Lung (tissue), 12 donors: ENCODE results near the gene GLB1L. TPM values are rescaled to one million over a fixed set of nuclear protein-coding genes. Genes with fewer than 3 reads are reported as not detected.

ENCODE experiments used
- ATAC-seq: fragments of 200-7000 bp; cut with Tn5 transposase; one replicate; pipeline ENCODE4 v1.9.1; 2020; ENCODE audit warnings: moderate number of reproducible peaks; ENCODE audit not compliant: insufficient read depth, low FRiP score
- DNase-seq, 3 donors: peaks; one replicate each; pipeline ENCODE4 v3.0.0-alpha.2; 2013 to 2017
- H3K27ac ChIP-seq, 2 donors: one replicate each; pipeline ENCODE4 v1.5.1; 2013; ENCODE audit warnings: mild to moderate bottlenecking in 2 of 2, moderate library complexity in 2 of 2, control low read depth in 1 of 2, inconsistent platforms in 1 of 2, low read depth in 1 of 2, low read length in 1 of 2
- H3K27me3 ChIP-seq, 3 donors: one replicate each; pipeline ENCODE4 v1.5.1; 2013; ENCODE audit warnings: low read length in 2 of 3; ENCODE audit not compliant: control insufficient read depth in 3 of 3, insufficient read depth in 3 of 3
- H3K36me3 ChIP-seq, 4 donors: one replicate each; pipeline ENCODE4 v1.5.1; 2013; ENCODE audit warnings: low read length in 4 of 4, mild to moderate bottlenecking in 1 of 4, moderate library complexity in 1 of 4; ENCODE audit not compliant: control insufficient read depth in 4 of 4, insufficient read depth in 4 of 4
- H3K4me1 ChIP-seq, 5 donors: one replicate each; pipeline ENCODE4 v1.5.1; 2013; ENCODE audit warnings: low read length in 5 of 5, mild to moderate bottlenecking in 2 of 5, moderate library complexity in 1 of 5; ENCODE audit not compliant: control insufficient read depth in 5 of 5, insufficient read depth in 5 of 5
- H3K4me3 ChIP-seq: one replicate; pipeline ENCODE4 v1.5.1; 2013; ENCODE audit warnings: mild to moderate bottlenecking, control low read depth, moderate library complexity
- H3K9ac ChIP-seq, 2 donors: one replicate each; pipeline ENCODE4 v1.5.1; 2013; ENCODE audit warnings: low read length in 2 of 2, control low read depth in 1 of 2; ENCODE audit not compliant: insufficient read depth in 1 of 2
- H3K9me3 ChIP-seq, 4 donors: one replicate each; pipeline ENCODE4 v1.5.1; 2013; ENCODE audit warnings: low read length in 3 of 4, mild to moderate bottlenecking in 1 of 4, moderate library complexity in 1 of 4; ENCODE audit not compliant: control insufficient read depth in 4 of 4, insufficient read depth in 3 of 4
- CTCF ChIP-seq: IDR thresholded peaks from 2 replicates; pipeline ENCODE4 v1.5.1; 2012; ENCODE audit warnings: mild to moderate bottlenecking; ENCODE audit errors: control extremely low read depth, extremely low read depth
- WGBS, 2 donors: extraction: QIAGEN DNeasy Blood & Tissue Kit; methylation state at CpG; one replicate each; pipeline ENCODE4 v1.1.7; 2013; 5-methylcytosine and 5-hydroxymethylcytosine counted together
- polyA plus RNA-seq, 2 donors: library from polyadenylated mRNA; stranded (reverse); fragments of 200-250 nt; gene quantifications; one replicate each; pipeline ENCODE4 v1.2.1, GENCODE V29; 2013
- total RNA-seq, 2 donors: library from RNA; depleted of rRNA in 1 of 2; stranded (reverse); fragments of >200 nt in 1 of 2; gene quantifications; one replicate each; pipeline ENCODE4 v1.2.1, GENCODE V29; 2014 to 2021
- donor health status: control.
- donor health status: control.
- donor health status: Bipolar disorder and iron deficiency.
- donor health status: healthy.
- donor health status: DM: yes; HTN: yes; CAD: no.

GLB1L gene
- total and polyA plus RNA-seq, 4 donors, result 7.5 to 18.7 (median 13.6) TPM

DNA sequence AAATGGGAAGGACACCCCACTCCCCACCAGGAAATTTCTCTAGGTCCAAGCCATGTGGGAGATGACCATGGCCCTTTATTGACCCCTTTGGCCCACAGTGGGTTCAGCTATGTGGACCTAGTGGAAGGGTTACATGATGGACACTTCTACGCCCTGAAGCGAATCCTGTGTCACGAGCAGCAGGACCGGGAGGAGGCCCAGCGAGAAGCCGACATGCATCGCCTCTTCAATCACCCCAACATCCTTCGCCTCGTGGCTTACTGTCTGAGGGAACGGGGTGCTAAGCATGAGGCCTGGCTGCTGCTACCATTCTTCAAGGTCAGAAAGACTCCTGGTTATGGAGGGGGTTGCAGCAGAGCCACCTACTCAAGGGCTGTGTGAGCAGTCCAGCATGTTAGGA is 1.3 kb upstream of the GLB1L start:
- no peak for ATAC-seq
- WGBS, 2 donors, result 95% methylated on average over 10 of the region's 10 CpGs
- Histone ChIP-seq H3K9ac (no peak overlapping the region), H3K4me3 (no peak overlapping the region), H3K4me1 (peaks cover 0 to 42% (median 33%) of the 10 kb centered on the region in 5 donors), H3K27me3 (no peaks in the 10 kb centered on the region), H3K27ac (no peak overlapping the region), H3K9me3 (no peaks in the 10 kb centered on the region), H3K36me3 (peaks cover 0 to 15% (median 11%) of the 10 kb centered on the region in 4 donors)
- TF ChIP-seq CTCF, result no peak
- no peak for DNase-seq

DNA sequence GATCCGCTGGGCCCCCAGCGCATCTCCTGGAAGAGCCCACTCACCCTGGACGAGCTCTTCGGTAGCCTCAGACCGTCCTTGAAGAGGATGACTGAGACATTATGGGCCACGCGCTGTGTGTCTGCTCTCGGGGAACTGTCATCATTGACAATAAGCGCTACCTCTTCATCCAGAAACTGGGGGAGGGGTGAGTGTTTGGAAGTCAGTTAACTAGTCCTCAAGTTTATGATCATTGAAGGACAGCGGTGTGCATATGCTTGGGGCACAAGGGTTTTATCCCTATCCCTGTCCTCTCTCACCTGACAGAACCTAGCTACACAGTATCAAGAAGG is 621 bp upstream of the GLB1L start:
- H3K9ac ChIP-seq, result peak overlapping the region; percentile 89 to 98
- H3K27me3 ChIP-seq, result no peaks in the 10 kb centered on the region
- peaks cover 0 to 15% (median 10%) of the 10 kb centered on the region in 4 donors for H3K36me3 ChIP-seq
- DNase-seq (no peak), ATAC-seq (no peak)
- peak overlapping the region; percentile 97 for H3K4me3 ChIP-seq
- H3K27ac ChIP-seq, result peak overlapping the region; percentile 92 to 99
- no peaks in the 10 kb centered on the region for H3K9me3 ChIP-seq
- TF ChIP-seq CTCF, result no peak
- H3K4me1 ChIP-seq, result peaks cover 0 to 42% (median 33%) of the 10 kb centered on the region in 5 donors
- WGBS, 2 donors, result 14 to 18% methylated on average over 10 of the region's 10 CpGs

DNA sequence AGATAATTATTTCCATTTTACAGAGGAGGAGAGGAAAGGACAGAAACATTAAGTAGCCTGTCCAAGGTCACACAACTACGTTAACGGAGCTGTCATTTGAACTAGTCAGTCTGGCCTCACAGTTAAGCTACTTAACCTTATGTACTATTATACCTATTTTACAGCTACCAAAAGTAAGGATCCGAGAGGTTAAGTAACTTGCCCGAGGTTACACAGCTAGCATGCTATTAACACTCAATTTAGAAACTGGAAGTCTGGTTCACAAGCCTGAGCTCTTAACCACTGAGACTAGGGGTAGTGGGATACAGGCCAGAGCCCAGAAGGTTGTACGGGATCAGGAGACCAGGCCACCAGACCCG is 476 bp downstream of the GLB1L start:
- 36 to 39% methylated on average over 6 of the region's 6 CpGs for WGBS, 2 donors
- Histone ChIP-seq H3K4me3 (peak overlapping the region; percentile 97), H3K4me1 (peaks cover 0 to 32% (median 24%) of the 10 kb centered on the region in 5 donors), H3K36me3 (peaks cover 0 to 15% (median 8%) of the 10 kb centered on the region in 4 donors), H3K9me3 (no peaks in the 10 kb centered on the region), H3K9ac (peak overlapping the region; percentile 69 to 98), H3K27ac (peak overlapping the region; percentile 92 to 99), H3K27me3 (no peaks in the 10 kb centered on the region)
- ATAC-seq (no peak), DNase-seq (no peak)
- no peak for TF ChIP-seq CTCF

GRCh38 chr2:219243291-219243761 is 1.9 kb downstream of the GLB1L start:
- WGBS, 2 donors, result 48 to 57% methylated on average over 28 of the region's 28 CpGs
- TF ChIP-seq CTCF, result no peak
- DNase-seq (peak in 2 of 3 donors; percentile 45 to 54), ATAC-seq (no peak)
- Histone ChIP-seq H3K36me3 (peaks cover 0 to 18% (median 11%) of the 10 kb centered on the region in 4 donors), H3K9ac (no peak overlapping the region), H3K4me1 (peaks cover 0 to 21% (median 11%) of the 10 kb centered on the region in 5 donors), H3K27ac (peak overlapping the region in 1 of 2 donors; percentile 37), H3K4me3 (no peak overlapping the region), H3K27me3 (no peaks in the 10 kb centered on the region), H3K9me3 (no peaks in the 10 kb centered on the region)
